ENCODE results near the gene CILP2. TPM values are rescaled to one million over a fixed set of nuclear protein-coding genes. Genes with fewer than 3 reads are reported as not detected.

Gene CILP2
- total and polyA plus RNA-seq, 4 donors, result 0.08 to 0.42 (median 0.09) TPM; not detected in 1

- H3K9me3 ChIP-seq (ENCODE audit: control insufficient read depth in 4 of 4, low read length in 3 of 4), result no peaks in the 10 kb centered on the region
- peak overlapping the region in 1 of 2 donors; percentile 63 for H3K9ac ChIP-seq (ENCODE audit: low read depth in 1 of 2, low read length in 2 of 2)
- H3K4me1 ChIP-seq (ENCODE audit: control insufficient read depth in 4 of 4, insufficient read depth in 4 of 4, low read length in 3 of 4), result peaks cover 14 to 56% (median 41%) of the 10 kb centered on the region in 4 donors
- TF ChIP-seq EGR1 (IDR thresholded peaks at IDR 0.05; ENCODE audit: low read depth in 2 of 2) (peak in 1 of 2 donors; percentile 25), TAF1 (conservative IDR thresholded peaks at IDR 0.05) (no peak), SP1 (IDR thresholded peaks at IDR 0.05) (peak; percentile 33), ATF3 (IDR thresholded peaks at IDR 0.05) (peak; percentile 78), YY1 (IDR thresholded peaks at IDR 0.05) (peak; percentile 99), GABPA (IDR thresholded peaks at IDR 0.05 in 1 of 2, conservative IDR thresholded peaks at IDR 0.05 in 1 of 2) (peak in 1 of 2 donors; percentile 87), RXRA (IDR thresholded peaks at IDR 0.05) (peak in 1 of 2 donors; percentile 65), JUND (IDR thresholded peaks at IDR 0.05) (peak; percentile 86 to 89), HNF4A (conservative IDR thresholded peaks at IDR 0.05) (peak; percentile 10 to 20), MAX (IDR thresholded peaks at IDR 0.05) (no peak), NR2F2 (IDR thresholded peaks at IDR 0.05) (no peak), RAD21 (IDR thresholded peaks at IDR 0.05) (peak in 1 of 2 donors; percentile 28), REST (IDR thresholded peaks at IDR 0.05) (peak; percentile 19)
- peaks cover 2 to 11% (median 8%) of the 10 kb centered on the region in 4 donors for H3K36me3 ChIP-seq (ENCODE audit: control insufficient read depth in 4 of 4, insufficient read depth in 3 of 4, low read depth in 1 of 4, low read length in 3 of 4)
- H3K27ac ChIP-seq (ENCODE audit: low read depth in 1 of 2, low read length in 2 of 2), result peak overlapping the region; percentile 85 to 87
- peak; percentile 79 for DNase-seq (ENCODE audit: low spot score)
- no peaks in the 10 kb centered on the region for H3K27me3 ChIP-seq (ENCODE audit: control insufficient read depth in 4 of 4, insufficient read depth in 4 of 4, low read length in 3 of 4)
- 34% methylated on average over 14 of the region's 14 CpGs for WGBS
- no peak overlapping the region for H3K4me3 ChIP-seq (ENCODE audit: low read depth in 1 of 3, low read length in 3 of 3)
These were observed 49.0 kb upstream of the CILP2 start for GRCh38 chr19:19488875-19489690.

GRCh38 chr19:19489804-19490204, 48.3 kb upstream of the CILP2 start:
- Histone ChIP-seq H3K27me3 (ENCODE audit: control insufficient read depth in 4 of 4, insufficient read depth in 4 of 4, low read length in 3 of 4) (no peaks in the 10 kb centered on the region), H3K4me3 (ENCODE audit: low read depth in 1 of 3, low read length in 3 of 3) (no peak overlapping the region), H3K36me3 (ENCODE audit: control insufficient read depth in 4 of 4, insufficient read depth in 3 of 4, low read depth in 1 of 4, low read length in 3 of 4) (peaks cover 2 to 15% (median 12%) of the 10 kb centered on the region in 4 donors), H3K9ac (ENCODE audit: low read depth in 1 of 2, low read length in 2 of 2) (peak overlapping the region in 1 of 2 donors; percentile 63), H3K9me3 (ENCODE audit: control insufficient read depth in 4 of 4, low read length in 3 of 4) (no peaks in the 10 kb centered on the region), H3K4me1 (ENCODE audit: control insufficient read depth in 4 of 4, insufficient read depth in 4 of 4, low read length in 3 of 4) (peaks cover 14 to 60% (median 45%) of the 10 kb centered on the region in 4 donors), H3K27ac (ENCODE audit: low read depth in 1 of 2, low read length in 2 of 2) (peak overlapping the region; percentile 85 to 87)
- 65% methylated on average over 9 of the region's 9 CpGs for WGBS
- TF ChIP-seq HNF4G (IDR thresholded peaks at IDR 0.05) (no peak), RAD21 (IDR thresholded peaks at IDR 0.05) (no peak), FOXA1 (IDR thresholded peaks at IDR 0.05) (no peak), YY1 (IDR thresholded peaks at IDR 0.05) (no peak), MAX (IDR thresholded peaks at IDR 0.05) (no peak), CTCF (IDR thresholded peaks at IDR 0.05; ENCODE audit: low read depth, low read length, missing input control) (no peak), RXRA (IDR thresholded peaks at IDR 0.05) (no peak), ZBTB33 (IDR thresholded peaks at IDR 0.05) (no peak), GABPA (IDR thresholded peaks at IDR 0.05 in 1 of 2, conservative IDR thresholded peaks at IDR 0.05 in 1 of 2) (no peak)
- no peak for DNase-seq (ENCODE audit: low spot score)

All from liver (tissue), 9 donors.